ENCODE measurements around the gene PSMB11.

Gene PSMB11

DNA sequence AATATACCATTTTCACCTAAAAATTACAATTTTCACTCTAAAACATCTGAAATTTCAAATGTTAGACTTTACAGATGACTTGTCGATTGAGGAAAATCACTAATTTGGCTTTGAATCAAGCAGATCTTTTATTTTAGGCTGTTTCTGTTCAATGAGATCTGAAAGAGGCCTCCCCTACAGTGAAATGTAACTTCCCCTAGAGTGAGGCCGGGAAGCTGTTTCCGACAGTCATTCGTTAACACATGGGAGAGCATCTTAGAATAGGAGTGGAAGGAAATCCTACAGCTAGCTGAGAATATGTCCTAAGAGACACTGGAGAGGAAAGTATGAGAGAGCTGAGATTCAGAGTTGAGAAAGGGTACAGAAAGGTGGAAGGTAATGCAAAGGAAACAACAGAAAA lies 26.4 kb upstream of the PSMB11 start:
- DNase-seq = no peak

GRCh38 chr14:23017091-23017490 lies 24.9 kb upstream of the PSMB11 start:
- DNase-seq = no peak

GRCh38 chr14:23018107-23018506 lies 23.9 kb upstream of the PSMB11 start:
- DNase-seq = no peak

DNA sequence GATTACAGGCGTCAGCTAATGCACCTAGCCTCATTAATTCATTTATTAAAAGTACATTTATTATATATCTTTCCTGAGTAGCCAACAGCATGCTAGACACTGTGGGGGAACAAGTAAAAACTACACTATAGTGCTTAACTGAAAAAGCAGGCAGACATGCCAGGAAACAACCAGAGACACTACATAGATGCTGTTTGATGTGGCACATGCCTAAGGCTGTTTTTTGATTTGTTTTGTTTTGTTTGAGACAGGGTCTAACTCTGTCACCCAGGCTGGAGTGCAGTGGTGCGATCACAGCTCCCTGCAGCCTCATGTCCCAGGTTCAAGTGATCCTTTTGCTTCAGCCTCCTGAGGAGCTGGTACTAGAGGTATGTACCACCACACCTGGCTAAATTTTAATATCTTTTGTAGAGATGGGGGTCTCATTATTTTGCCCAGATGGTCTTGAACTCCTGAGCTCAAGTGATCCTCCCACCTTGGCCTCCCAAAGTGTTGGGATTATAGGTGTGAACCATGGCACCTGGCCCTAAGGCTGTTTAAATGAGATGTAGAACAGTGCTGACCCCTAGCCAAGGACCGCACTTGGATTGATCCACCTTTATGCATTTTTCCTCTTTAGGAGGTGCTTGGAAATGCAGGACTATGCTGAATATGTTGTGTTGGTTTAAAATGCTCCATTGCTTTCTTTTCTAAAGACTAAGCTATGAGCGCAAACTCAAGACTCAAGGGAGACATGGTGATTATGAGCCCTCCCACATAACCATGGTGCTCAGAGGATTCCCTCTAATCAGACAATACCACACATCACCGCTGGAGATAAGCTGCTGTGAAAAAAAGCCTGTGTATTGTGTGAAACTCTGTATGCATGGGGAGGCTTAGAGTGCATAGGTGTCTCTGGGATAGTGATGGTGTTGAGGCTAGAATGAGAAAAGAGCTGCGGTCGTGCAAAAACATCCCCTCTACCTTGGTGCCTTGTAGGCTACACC lies 21.6 kb upstream of the PSMB11 start:
- no peak for DNase-seq

DNA sequence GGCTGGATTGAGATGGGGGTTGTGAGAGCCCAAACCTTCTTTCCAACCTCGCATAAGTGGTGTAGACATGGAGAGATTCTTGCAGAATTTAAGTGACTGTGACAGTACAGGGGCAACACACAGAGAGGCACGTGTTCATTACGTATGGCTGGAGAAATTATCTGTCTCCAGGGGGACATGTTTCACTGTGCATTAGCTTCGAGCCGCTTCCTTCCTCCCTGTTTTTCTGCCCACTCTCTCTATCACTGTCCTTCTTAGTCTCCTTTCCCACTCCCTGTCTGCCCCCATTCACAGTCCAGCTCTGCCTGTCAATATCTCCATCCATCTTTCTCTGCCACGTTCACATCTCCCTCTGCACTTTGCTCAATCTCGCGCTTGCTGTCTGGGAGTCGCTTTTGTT lies 20.6 kb upstream of the PSMB11 start:
- DNase-seq = no peak

GRCh38 chr14:23021889-23022442 lies 20.0 kb upstream of the PSMB11 start:
- DNase-seq = no peak

DNA sequence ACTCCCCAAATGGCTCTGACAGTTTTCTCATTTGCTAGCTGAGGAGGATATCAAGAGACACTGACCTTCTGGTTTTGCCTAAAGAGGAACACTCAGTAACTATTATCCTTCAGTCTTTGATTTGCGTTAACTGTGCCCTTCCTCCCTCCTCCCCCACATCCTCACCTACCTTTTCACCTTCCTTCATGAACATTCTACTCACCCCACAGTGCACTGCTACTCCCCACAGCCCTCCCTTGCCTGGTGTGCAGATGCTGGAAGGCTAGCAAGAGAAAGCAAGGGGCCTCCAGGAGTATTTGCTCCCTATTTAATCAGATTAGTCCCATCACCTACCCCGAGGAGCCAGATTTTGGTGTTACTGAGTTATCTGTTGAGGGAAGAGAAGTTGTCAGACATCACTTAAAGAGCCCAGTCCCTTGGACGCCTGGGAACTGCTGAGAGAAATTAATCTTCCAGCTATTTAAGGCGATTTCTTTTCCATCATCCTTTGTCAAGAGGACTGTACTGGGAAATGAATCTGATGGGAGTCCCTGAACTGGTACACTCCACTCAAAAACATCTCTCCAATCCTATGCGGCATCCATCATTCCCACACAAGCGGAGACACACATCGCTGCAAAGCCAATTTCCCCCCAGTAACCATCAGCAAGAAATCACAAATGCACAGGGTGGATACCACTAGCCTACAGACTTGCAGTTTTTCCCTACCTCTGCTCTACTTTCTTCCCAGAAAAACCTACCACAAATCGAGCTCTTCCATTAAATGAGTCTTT lies 18.8 kb upstream of the PSMB11 start:
- DNase-seq = no peak

DNA sequence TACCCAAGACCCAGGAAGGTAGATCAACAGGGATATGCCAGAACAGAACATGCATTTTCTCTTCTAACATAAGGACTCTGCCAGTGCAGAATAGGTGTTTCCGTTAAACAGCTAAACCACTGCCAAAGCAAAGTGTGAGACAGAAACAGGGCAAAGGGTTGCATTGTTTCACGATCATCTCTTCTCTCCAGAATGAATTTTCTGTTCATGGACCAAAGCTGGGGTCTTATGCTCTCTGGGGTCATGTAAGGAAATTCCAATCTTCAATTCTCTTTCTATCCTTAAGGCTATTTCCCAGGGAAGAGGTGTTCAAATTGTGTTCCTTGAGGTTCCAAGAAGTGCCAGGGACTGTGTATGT lies 18.2 kb upstream of the PSMB11 start:
- DNase-seq = no peak

- no peak for DNase-seq
Observed at GRCh38 chr14:23024612-23025075, 17.4 kb upstream of the PSMB11 start.

DNA sequence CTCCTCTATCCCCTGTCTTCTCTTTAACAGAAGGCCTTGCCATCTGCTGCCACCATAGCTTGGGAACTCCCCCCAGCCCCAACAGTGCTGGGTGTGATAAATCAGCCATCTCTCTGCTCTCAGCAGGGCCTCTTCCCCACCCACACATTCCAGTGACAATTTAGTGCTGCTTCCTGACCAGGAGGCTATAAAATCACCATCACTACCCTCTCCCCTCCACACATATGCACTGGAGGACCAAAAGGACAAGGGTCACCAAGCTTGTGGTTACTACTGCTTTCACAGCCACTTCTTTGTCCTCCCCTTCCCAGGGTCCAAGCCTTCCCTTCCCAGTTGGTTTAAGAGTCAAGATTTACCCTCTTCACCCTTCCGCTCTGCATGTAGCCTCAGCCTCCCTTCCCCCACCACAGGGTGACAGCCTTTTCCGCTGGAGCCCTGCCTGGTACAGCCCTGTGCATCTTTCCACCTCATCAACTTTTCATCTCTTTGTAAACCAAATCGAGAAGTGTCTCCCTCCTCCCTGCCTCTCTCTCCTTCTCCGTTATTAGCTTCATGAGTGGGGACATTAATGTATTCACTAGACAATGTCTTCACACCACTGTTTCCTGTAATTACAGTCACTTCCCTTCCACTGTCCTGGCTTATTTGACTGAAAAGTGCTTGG lies 16.7 kb upstream of the PSMB11 start:
- DNase-seq = no peak

DNA sequence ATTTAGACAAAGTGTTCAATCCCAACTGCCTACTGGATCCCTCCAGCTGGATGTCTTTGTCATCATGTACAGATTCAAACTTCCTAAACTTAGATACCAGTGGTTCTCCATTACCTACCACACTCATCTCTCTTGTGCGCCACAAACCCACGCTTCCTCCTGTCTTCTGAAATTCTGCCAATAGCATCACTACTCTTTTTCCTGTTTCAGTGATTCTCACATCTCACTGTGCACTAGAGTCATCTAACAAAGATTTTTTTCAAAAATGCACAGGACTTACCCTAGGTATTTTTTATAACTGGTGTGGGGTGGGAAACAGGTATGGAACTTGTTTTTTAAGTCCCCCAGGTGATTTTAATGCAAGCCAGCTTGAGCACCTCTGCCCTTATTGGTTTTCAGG lies 13.2 kb upstream of the PSMB11 start:
- no peak for DNase-seq

GRCh38 chr14:23030936-23031335 lies 11.1 kb upstream of the PSMB11 start:
- DNase-seq = no peak

DNA sequence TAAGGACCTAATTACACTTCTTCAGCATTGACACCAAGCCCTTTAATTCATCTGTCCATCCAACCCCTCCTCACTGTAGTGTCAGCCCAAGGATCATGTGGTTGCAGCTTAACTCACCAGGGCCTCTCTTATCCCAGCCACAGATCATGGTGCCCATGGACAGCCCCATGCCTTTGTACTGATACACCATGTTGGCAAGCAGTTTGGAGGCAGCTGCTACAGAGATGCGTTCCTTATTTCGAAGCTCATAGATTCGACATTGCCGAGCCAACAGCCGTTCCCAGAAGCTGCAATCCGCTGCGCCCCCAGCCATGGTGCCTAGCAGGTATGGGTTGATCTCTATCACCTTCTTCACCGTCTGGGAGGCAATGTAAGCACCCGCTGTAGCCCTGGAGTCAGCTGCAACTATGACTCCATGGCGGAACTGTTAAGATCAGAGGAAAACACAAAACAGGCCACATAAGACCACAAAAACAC lies 8.7 kb upstream of the PSMB11 start:
- no peak for DNase-seq

DNA sequence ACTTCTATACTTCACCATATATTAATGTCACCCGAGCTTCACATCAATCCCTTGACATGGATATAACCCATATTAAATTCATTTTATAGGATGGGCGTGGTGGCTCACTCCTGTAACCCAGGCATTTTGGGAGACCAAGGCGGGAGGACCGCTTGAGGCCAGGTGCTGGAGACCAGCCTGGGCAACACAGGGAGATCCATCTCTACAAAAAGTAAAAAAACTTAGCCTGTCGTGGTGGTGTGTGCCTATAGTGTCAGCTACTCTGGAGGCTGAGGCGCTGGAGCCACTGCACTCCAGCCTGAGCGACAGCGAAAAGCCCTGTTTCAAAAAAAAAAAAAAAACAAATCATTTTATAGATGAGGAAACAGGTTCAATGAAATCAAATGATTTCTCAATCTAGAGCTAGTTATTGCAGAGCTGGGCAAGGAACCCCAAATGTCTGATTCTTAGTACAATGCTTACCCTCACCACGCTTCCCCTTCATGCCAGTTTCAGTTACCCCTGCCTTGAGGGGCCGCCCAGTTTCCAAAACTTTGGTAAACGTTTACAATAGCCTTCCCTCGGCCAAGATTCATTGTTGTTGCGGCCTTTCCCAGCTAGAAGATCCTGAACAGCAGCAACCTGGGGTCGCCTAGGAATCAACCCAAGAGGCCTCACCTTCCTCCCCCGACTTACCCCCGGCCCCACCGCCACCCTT lies 8.1 kb upstream of the PSMB11 start:
- DNase-seq = no peak

DNA sequence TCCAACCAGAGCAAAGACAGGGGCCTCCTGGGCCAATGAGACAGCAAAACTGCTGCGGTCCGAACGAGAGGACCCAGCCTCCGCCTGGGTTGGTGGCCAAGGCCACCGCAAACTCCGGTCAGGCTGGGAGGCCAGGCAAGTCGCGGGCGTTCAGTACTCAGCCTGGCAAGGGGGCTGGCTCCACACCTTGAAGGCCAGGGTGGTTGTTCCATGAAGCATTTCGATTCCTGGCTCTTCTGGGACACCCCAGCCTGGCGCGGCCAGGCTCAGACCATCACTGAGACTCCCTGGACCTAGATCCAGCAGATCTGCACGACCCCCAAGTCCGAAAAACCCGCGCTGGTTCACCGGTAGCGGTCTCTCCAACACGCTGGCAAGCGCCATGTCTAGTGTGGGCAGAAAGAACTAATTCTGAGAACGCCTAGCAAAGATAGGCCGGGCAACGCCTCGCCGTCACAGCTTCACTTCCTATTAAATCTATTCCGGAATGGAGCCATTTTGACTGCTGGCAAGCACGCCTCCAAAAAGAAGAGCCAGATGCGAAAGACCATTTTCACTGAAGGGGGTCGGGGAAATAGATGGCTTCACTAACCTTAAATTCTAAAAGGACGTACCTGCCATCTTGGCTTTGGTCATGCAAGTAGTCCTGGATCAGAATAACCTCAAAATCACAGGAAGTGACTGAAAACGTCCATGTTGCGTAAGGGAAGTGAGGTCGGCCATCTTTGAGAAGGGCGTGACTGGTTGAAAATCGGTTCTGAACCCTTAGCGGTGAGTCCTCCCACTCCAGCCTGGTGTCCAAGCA lies 7.3 kb upstream of the PSMB11 start, which contains the start of gene PSMB5:
Gene PSMB5 (minus strand): TSS at position 403 of the 805 bp plus-strand sequence. CDS start 19 bp downstream, at position 384.
- no peak for DNase-seq

DNA sequence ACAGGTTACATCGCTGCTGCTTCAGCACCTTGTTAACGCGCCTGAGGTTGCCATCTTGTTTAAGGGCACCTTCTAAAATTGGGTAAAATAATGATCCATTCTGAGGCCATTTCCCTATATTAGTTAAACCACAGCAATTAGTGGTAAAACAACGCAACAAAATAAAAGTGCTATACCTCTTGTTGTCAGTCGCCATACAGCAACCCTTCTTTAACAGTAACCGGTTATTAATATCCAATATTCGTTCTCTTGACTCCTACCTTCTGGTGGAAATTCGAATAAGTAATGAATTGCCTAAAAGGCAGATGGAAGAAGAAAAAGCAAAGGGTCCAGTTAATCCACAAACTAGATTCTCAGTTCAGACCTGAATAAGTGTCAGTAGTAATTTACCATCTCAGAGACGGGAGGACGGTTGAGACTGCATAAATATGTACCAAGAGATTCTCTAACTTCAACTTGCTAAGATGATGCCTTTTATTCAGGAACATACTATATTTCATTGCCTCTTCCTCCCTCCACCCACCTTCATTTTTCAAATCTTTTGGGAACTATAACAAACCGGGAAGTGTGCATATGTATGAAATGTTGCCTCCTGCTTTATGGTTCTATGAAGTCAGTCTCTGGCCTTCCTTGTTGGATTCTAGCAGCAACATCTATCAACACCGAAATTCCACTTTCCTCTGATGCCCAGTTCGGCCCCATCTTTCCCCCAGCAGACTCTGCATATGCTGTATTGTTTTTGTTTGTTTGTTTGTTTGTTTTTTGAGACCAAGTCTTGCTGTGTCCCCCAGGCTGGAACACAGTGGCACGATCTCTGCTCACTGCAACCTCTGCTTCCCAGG lies 6.5 kb upstream of the PSMB11 start:
- no peak for DNase-seq

GRCh38 chr14:23040100-23040499 lies 1.9 kb upstream of the PSMB11 start:
- no peak for DNase-seq

- DNase-seq = no peak
Observed at GRCh38 chr14:23041729-23042128, 283 bp upstream of the PSMB11 start.

DNA sequence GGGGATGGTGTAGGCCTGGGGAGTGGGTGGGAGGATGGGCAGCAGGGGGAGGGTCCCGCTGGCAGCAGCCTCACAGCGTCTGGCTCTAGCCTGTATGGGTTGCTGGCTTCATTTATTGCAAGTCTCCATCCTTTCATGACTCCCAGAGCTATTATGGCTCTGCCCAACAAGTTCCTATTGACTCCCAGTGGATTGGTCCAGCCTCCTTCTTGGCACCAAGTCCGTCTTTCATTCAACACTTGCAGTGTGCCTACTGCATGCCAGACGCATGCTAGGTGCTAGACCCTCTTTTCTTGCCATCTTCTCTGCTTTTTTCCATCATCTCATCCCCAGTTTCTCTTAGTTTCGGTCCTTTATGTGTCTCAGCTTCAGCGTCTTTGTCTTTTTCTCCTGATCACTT lies 1.1 kb downstream of the PSMB11 start:
- no peak for DNase-seq

GRCh38 chr14:23043754-23044153 lies 1.7 kb downstream of the PSMB11 start:
- DNase-seq = no peak

All from kidney glomerular epithelial cell (primary cell).